HG03521 (cell line): ENCODE data around the gene SEMA3E.

ENCODE experiments used
- ATAC-seq: cut with Tn5 transposase; IDR thresholded peaks from one replicate; pipeline ENCODE4 v1.9.1; 2021; ENCODE audit warnings: mild to moderate bottlenecking, moderate library complexity; ENCODE audit not compliant: unreplicated experiment

SEMA3E gene

GRCh38 chr7:83643012-83643411 lies 5.9 kb downstream of the SEMA3E start:
- ATAC-seq: no peak

GRCh38 chr7:83640731-83641537 lies 8.0 kb downstream of the SEMA3E start:
- ATAC-seq: no peak

DNA sequence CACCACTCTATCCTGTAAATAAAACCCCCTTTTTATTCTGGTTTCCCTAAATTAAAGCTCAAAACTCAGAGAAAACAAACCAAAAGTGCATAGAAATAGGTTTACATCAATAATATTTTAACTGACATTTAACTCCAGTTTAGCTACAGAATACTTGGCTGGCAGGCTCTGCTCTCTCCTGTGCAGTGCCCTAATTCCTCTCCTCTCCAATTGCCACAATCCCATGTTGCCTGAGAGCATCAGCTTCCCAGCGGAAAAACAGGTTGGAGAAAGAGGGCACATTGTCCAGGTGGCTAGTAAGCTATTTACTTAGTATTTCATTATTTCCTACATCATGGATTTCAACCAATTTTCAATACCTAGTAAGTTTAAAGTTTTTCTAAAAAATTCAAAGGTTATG lies 8.7 kb downstream of the SEMA3E start:
- no peak for ATAC-seq

GRCh38 chr7:83633516-83633915 lies 15.4 kb downstream of the SEMA3E start:
- ATAC-seq: no peak

- ATAC-seq: no peak
These were observed 19.6 kb downstream of the SEMA3E start for GRCh38 chr7:83629117-83629880.

DNA sequence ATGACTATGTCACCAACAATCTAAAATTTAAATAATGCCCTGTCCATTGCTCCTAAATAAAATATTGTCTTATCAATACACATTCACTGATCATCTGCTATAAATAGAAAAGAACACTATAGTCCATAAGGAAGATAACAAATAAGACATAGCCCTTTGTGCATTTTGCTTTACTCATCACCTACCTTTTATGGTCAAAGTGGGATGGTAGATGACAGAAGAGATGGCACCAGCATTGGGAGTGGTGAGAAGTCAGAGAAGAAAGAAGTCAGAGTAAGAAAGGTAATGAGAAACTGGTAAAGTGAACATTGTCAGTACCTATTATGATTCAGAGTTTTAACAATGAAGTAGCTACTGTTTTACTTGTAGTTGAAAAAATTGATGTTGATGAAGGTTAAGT lies 31.1 kb downstream of the SEMA3E start:
- ATAC-seq: no peak

- ATAC-seq: no peak
These were observed 34.8 kb downstream of the SEMA3E start for GRCh38 chr7:83614112-83614511.

GRCh38 chr7:83613232-83613631 lies 35.7 kb downstream of the SEMA3E start:
- no peak for ATAC-seq

- no peak for ATAC-seq
These were observed 37.2 kb downstream of the SEMA3E start for GRCh38 chr7:83611776-83612175.

- ATAC-seq: no peak
These were observed 38.2 kb downstream of the SEMA3E start for GRCh38 chr7:83610649-83611304.

DNA sequence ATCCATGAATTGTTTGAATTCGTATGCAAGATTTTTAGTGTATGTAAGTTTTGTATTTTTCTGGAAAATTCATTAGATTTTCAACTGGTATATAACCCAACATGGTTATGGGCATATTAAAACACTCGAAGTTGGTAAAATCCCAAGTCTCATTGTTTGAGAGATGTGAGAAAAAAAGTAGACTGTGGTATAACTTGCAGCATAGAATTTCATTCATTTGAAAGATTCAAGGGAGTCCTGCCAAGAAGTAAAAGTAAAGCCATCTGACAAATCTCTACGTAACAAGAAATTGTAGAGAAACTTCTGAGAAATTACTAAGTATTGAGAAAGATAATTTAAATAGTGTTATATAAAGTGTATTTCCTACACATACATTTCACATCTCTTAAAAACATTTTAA lies 40.2 kb downstream of the SEMA3E start:
- no peak for ATAC-seq

GRCh38 chr7:83603649-83604048 lies 45.3 kb downstream of the SEMA3E start:
- no peak for ATAC-seq

- ATAC-seq: no peak
These were observed 49.8 kb downstream of the SEMA3E start for GRCh38 chr7:83599131-83599530.

DNA sequence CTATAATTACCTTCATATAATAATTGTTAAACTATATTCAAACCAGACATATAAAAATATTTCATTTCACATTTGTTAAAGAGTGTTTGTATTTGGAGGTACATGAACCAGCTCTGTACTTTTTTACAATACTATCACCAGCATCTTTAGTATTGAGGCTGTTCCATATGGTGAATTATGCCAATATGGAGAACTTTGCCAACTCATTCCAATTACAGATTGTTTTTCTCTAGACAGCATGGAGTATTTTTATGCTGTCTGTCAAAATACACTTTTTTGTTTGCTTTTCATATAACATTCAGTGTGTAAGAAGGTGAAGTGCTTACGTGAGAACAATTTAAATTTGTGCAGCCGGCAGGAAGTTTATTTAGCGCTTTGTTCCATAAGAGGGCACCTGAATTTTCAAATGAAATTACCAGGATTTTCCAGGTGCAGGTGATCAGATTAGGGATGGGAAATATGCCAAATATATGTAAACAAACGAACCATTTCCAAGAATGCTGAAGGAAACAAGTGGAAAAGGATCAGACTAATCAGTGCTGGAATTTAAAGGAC lies 54.9 kb downstream of the SEMA3E start:
- ATAC-seq: no peak

GRCh38 chr7:83588602-83589240 lies 60.2 kb downstream of the SEMA3E start:
- no peak for ATAC-seq

GRCh38 chr7:83586281-83586680 lies 62.7 kb downstream of the SEMA3E start:
- no peak for ATAC-seq

DNA sequence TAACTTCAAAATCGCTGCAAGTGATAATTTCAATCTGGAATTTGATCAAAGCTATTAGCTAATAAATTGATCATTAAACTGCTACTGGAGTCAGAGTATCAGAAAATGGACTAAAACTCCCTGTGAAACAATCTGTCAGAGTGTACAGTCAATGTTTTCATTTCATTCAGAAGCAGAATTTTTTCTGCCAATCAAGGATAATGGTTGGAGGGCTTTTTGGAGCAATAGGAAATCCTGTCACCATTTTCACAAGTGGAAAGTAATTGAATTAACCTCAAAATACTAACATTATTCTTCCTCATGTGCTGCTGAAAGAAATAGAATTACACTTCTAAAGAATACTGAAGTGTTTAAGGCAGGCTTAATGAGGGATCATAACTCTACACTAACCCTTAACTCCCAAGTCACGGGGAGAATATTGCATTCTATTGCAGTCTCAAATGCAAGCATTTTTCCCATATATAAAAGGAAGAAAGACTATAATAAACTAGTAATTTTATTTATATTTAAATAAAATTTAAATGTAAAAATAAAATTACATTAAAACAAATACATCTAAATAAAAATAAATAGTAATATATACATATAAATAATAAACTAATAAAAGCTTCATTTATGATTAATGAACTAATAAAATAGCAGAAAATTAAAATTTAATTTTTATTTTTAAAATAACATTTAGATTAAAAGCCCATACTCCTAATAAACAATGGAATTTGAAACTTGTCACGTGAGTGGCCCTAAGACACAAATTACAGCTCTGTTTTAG lies 67.1 kb downstream of the SEMA3E start:
- no peak for ATAC-seq

DNA sequence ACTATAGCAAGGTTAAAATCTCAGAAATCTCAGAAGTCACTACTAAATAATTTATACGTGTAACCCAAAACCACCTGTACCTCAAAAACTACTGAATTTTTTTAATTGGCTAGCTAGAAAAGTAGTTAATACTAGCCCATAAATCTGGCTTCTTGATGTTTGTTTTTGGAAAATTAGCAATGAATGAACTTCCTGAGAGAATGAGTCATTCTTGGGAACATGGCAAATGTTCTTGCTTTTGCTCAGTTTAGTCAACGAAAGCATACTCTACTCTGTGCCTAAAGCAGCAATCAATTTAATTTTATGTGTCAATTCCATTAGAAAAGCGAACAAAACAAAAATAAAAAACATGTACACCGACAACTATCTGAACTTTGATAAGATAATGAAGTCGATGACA lies 69.2 kb downstream of the SEMA3E start:
- ATAC-seq: no peak

DNA sequence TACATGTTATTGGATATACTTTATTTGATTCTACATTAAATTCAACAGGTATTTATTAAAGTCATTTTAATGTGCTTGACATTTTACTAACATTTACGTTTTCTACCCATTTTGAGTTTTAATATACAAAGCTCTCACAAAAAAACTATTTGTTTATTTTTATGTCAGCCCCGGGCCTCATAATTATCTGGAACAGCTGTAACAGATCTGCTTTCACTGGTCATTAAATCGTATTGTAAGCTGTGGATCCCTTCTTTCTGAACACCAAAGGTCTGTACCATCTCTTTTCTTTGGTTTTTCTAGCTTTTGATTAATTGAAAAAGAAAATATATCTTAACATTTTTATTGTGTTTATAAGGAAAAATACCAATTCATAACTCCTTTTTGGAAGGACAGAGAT lies 73.5 kb downstream of the SEMA3E start:
- ATAC-seq: no peak

DNA sequence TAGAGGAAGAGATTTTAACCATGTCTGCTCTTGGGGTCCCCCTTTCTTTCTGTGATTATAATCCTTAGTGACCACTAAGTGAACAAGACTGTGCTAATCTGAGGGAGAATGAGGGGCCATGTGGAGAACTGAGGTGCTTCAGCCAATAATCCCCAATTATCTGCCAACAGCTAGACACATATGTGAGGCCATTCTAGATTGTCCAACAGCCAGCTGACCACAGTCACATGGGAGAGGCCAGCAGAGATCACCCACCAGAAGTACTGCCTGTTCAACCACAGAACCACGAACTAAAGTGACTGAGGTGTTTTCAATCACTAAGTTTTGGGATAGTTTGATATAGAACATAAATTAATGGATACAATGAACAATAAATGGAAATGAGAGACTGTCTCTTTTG lies 74.3 kb downstream of the SEMA3E start:
- ATAC-seq: no peak
